ENCODE data around the gene PMEPA1. TPM values are rescaled to one million over a fixed set of nuclear protein-coding genes. Genes with fewer than 3 reads are reported as not detected.

Gene PMEPA1, protein sequence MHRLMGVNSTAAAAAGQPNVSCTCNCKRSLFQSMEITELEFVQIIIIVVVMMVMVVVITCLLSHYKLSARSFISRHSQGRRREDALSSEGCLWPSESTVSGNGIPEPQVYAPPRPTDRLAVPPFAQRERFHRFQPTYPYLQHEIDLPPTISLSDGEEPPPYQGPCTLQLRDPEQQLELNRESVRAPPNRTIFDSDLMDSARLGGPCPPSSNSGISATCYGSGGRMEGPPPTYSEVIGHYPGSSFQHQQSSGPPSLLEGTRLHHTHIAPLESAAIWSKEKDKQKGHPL
- total RNA-seq, result 1.8 and 4.0 TPM in 2 replicates

DNA sequence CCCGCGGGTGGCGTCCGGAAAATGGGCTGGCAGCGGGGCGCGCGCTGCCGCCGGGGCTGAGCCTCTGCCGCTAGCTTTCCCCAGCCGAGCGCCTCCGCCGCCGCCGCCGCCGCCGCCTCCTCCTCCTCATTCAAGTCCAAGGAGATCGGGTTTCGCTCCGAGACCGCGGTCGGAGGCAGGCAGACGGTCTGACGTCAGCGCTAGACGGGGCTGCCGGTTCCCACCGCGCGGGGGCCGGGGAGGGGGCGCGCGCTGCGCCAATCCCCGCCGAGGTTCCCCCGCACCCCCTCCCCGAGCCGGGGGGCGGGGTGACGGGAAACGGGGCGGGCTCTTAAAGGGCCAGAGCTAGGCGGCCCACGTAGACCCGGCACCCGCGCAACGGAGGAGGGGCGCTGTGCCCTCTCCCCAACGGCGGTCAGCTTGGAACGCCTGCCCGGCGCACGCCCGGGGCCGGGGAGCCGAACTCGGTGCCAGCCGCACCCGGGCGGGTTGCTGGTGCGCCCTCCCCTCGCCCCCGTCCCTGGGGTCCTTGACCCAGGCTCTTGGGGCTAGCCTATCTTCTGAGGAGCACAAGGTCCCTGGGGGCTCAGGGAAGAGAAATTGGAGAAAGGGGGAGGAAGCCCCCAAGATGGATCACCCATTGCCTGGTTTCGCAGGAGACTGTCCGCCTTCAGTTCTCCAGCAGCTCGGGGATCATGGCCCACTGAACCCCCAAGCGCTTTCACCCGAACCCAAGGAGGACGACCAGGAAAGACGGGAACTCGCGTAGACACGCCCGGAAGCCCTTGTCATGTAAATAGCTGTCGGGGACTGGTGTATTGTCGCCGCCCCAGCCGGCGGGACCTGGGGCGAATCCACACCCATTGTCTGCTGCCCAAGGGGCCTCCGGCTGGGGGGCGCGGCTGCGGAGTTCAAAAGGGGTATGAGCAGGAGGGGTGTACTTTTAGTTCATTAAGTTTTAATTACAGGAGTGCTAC lies at the start of gene PMEPA1:
Gene PMEPA1, minus strand, starts transcription at position 193 of the 977 bp plus-strand sequence. CDS start 433 bp downstream, outside the sequence.

DNA sequence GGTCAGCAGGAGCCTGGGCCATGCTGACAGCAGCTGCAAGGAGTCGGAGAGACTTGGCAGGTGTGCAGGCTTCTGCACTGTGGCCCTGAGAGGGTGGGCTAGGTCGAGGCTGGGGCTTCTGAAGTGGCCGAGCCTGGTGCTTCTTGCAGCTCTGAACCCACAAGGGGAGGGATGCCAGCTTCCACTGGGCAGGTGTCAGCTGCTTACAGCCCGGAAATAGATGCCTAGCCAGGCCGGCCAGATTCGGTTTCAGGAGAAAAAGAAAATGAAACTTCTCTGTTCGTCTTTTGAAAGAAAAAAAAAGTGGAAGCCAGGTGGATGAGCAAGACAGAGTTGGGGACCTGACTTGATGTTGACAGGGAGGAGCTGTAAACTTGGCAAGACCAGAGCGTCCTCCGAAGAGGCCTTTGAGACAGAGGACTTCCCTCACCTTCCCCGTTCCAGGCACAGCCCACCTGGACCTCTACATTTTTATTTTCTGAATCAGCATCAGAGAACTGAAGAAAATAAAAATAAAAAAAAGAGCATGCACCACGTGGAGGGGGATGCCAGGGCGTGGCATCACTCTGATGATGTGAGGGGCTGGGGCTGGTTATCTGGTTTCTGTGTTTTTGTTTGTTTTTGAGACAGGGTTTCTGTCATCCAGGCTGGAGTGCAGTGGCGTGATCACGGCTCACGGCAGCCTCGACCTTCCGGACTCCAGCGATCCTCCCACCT lies 89.4 kb downstream of the PMEPA1 start, which contains the start of gene ZBP1:
Gene ZBP1, minus strand, starts transcription at position 153 of the 717 bp plus-strand sequence. Its CDS starts 131 bp downstream, at position 22.

Other genes with a start within 250 kb of the PMEPA1 start
- gene CTCFL, start 184.9 kb downstream of the PMEPA1 start, total RNA-seq, result not detected in 2 replicates
- gene PCK1, start 148.9 kb downstream of the PMEPA1 start, total RNA-seq, result 0.15 TPM in 1 of 2 replicates, not detected in the other
- gene ZBP1, start 89.6 kb downstream of the PMEPA1 start, total RNA-seq, result not detected in 2 replicates

All from cardiac ventricle fibroblast (primary cell).